ENCODE results near the gene RANBP1.

DNA sequence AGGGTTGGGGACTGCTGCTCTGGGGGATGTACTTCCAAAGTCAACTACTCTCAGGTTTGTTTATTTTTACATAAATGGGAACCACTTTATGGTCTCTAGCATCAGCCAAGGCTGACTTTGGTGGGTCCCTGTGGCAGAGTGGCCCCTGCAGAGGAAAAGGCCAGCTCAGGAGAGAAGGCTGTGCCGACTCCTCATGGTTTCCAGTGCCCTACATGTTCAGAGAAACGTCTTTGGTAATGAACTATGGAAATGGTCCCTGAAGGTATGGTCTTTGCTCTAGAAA, 12.7 kb downstream of the RANBP1 start:
- TF ChIP-seq, protein P1, sequence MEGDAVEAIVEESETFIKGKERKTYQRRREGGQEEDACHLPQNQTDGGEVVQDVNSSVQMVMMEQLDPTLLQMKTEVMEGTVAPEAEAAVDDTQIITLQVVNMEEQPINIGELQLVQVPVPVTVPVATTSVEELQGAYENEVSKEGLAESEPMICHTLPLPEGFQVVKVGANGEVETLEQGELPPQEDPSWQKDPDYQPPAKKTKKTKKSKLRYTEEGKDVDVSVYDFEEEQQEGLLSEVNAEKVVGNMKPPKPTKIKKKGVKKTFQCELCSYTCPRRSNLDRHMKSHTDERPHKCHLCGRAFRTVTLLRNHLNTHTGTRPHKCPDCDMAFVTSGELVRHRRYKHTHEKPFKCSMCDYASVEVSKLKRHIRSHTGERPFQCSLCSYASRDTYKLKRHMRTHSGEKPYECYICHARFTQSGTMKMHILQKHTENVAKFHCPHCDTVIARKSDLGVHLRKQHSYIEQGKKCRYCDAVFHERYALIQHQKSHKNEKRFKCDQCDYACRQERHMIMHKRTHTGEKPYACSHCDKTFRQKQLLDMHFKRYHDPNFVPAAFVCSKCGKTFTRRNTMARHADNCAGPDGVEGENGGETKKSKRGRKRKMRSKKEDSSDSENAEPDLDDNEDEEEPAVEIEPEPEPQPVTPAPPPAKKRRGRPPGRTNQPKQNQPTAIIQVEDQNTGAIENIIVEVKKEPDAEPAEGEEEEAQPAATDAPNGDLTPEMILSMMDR (IDR thresholded peaks at IDR 0.05) = no peak
- TF ChIP-seq JUN (CRISPR knock-in tag; IDR thresholded peaks at IDR 0.05) = no peak
- no peak for TF ChIP-seq SP1 (CRISPR knock-in tag; conservative IDR thresholded peaks at IDR 0.05)
- TF ChIP-seq, protein P2, sequence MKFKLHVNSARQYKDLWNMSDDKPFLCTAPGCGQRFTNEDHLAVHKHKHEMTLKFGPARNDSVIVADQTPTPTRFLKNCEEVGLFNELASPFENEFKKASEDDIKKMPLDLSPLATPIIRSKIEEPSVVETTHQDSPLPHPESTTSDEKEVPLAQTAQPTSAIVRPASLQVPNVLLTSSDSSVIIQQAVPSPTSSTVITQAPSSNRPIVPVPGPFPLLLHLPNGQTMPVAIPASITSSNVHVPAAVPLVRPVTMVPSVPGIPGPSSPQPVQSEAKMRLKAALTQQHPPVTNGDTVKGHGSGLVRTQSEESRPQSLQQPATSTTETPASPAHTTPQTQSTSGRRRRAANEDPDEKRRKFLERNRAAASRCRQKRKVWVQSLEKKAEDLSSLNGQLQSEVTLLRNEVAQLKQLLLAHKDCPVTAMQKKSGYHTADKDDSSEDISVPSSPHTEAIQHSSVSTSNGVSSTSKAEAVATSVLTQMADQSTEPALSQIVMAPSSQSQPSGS (CRISPR knock-in tag; IDR thresholded peaks at IDR 0.05; ENCODE audit: borderline replicate concordance, low read depth) = no peak
- TF ChIP-seq ZNF138 (CRISPR knock-in tag; conservative IDR thresholded peaks at IDR 0.05) = no peak
- TF ChIP-seq MYBL2 (CRISPR knock-in tag; IDR thresholded peaks at IDR 0.05) = no peak
